HG03442 (cell line): ENCODE results near the gene MUSTN1.

Source experiments
- ATAC-seq: cut with Tn5 transposase; IDR thresholded peaks from one replicate; pipeline ENCODE4 v1.9.1; 2021; ENCODE audit warnings: mild to moderate bottlenecking, moderate library complexity; ENCODE audit not compliant: unreplicated experiment

MUSTN1 gene

GRCh38 chr3:52787672-52788625 lies 46.9 kb downstream of the MUSTN1 start:
- ATAC-seq = no peak

GRCh38 chr3:52787246-52787645 lies 47.6 kb downstream of the MUSTN1 start:
- ATAC-seq = no peak

- no peak for ATAC-seq
These were observed 48.2 kb downstream of the MUSTN1 start for GRCh38 chr3:52786330-52787215.

- no peak for ATAC-seq
These were observed 49.8 kb downstream of the MUSTN1 start for GRCh38 chr3:52784931-52785590.

- ATAC-seq = no peak
These were observed 50.7 kb downstream of the MUSTN1 start for GRCh38 chr3:52784021-52784621.

GRCh38 chr3:52783211-52783555 lies 51.6 kb downstream of the MUSTN1 start:
- no peak for ATAC-seq
